Activated CD4-positive, CD25-positive, alpha-beta regulatory T cell treated with anti-CD3 and anti-CD28 coated beads, Interleukin-2, amount 50 U/mL, for 16 hours (primary cell): ENCODE measurements around the gene PKP1.
A peak's percentile ranks its signal among the peaks of the same experiment; 100 is the strongest.
"Not testable (repeated sequence)": the region's sequence is repeated elsewhere in the genome, so short reads cannot be mapped to it uniquely, and the experiment has no call there.

Experiments used
- DNase-seq: peaks from one replicate; pipeline ENCODE4 v3.0.0-alpha.2; 2020; ENCODE audit warnings: low read depth, low spot score

PKP1 gene

GRCh38 chr1:201282931-201283829 lies at the start of gene PKP1:
TSS of gene PKP1 (plus strand) at chr1:201283506. CDS start at chr1:201283703, 197 bp downstream.
- DNase-seq = no peak

GRCh38 chr1:201239646-201240045 lies 43.7 kb upstream of the PKP1 start:
- DNase-seq = not testable (repeated sequence)

GRCh38 chr1:201240171-201240570 lies 43.1 kb upstream of the PKP1 start:
- DNase-seq = no peak

GRCh38 chr1:201241736-201242135 lies 41.6 kb upstream of the PKP1 start:
- no peak for DNase-seq

- no peak for DNase-seq
Measured at GRCh38 chr1:201245082-201245481, 38.2 kb upstream of the PKP1 start.

- DNase-seq = no peak
Measured at GRCh38 chr1:201248721-201249559, 34.4 kb upstream of the PKP1 start.

GRCh38 chr1:201250326-201251011 lies 32.8 kb upstream of the PKP1 start:
- no peak for DNase-seq

GRCh38 chr1:201251411-201251810 lies 31.9 kb upstream of the PKP1 start:
- DNase-seq = no peak

- DNase-seq = no peak
Measured at GRCh38 chr1:201251851-201252430, 31.4 kb upstream of the PKP1 start.

- DNase-seq = no peak
Measured at GRCh38 chr1:201252944-201253371, 30.3 kb upstream of the PKP1 start.

GRCh38 chr1:201253411-201253810 lies 29.9 kb upstream of the PKP1 start:
- DNase-seq = no peak

- DNase-seq = no peak
Measured at GRCh38 chr1:201253906-201254624, 29.2 kb upstream of the PKP1 start.

GRCh38 chr1:201254625-201255478 lies 28.5 kb upstream of the PKP1 start:
- DNase-seq = peak; percentile 29

GRCh38 chr1:201255479-201256362 lies 27.6 kb upstream of the PKP1 start:
- DNase-seq = no peak

- DNase-seq = not testable (repeated sequence)
Measured at GRCh38 chr1:201258132-201258531, 25.2 kb upstream of the PKP1 start.

- no peak for DNase-seq
Measured at GRCh38 chr1:201258763-201259230, 24.5 kb upstream of the PKP1 start.

GRCh38 chr1:201259476-201260235 lies 23.6 kb upstream of the PKP1 start:
- DNase-seq = no peak

- no peak for DNase-seq
Measured at GRCh38 chr1:201260236-201260590, 23.1 kb upstream of the PKP1 start.
